Dedifferentiated amniotic fluid mesenchymal stem cell (primary cell): ENCODE results near the gene SREK1.
"Not testable (repeated sequence)": the region's sequence is repeated elsewhere in the genome, so short reads cannot be mapped to it uniquely, and the experiment has no call there.

Experiments
- DNase-seq: peaks from one replicate; pipeline ENCODE4 v3.0.0-alpha.2; 2016; ENCODE audit errors: extremely low spot score

The SREK1 gene

GRCh38 chr5:66144074-66144833, at the start of gene SREK1:
TSS of gene SREK1 (plus strand) at chr5:66144300. CDS start at chr5:66144377, 77 bp downstream.
- DNase-seq = peak; percentile 88

GRCh38 chr5:66100851-66101250, 43.2 kb upstream of the SREK1 start:
- DNase-seq = no peak

GRCh38 chr5:66113160-66113559, 30.9 kb upstream of the SREK1 start:
- no peak for DNase-seq

GRCh38 chr5:66118304-66118703, 25.8 kb upstream of the SREK1 start:
- no peak for DNase-seq

GRCh38 chr5:66122379-66123034, 21.6 kb upstream of the SREK1 start:
- no peak for DNase-seq

- DNase-seq = no peak
These were observed 15.0 kb upstream of the SREK1 start for GRCh38 chr5:66129144-66129543.

GRCh38 chr5:66130493-66130892, 13.6 kb upstream of the SREK1 start:
- no peak for DNase-seq

GRCh38 chr5:66134407-66134861, 9.7 kb upstream of the SREK1 start:
- DNase-seq = no peak

GRCh38 chr5:66136053-66136452, 8.0 kb upstream of the SREK1 start:
- DNase-seq = no peak

- DNase-seq = not testable (repeated sequence)
These were observed 7.2 kb upstream of the SREK1 start for GRCh38 chr5:66136944-66137343.

GRCh38 chr5:66138637-66139317, 5.3 kb upstream of the SREK1 start:
- no peak for DNase-seq

GRCh38 chr5:66139318-66139712, 4.8 kb upstream of the SREK1 start:
- no peak for DNase-seq

- DNase-seq = no peak
These were observed 1.7 kb upstream of the SREK1 start for GRCh38 chr5:66142417-66142816.

GRCh38 chr5:66143473-66144073, 527 bp upstream of the SREK1 start:
- DNase-seq = no peak

- peak; percentile 36 for DNase-seq
These were observed 812 bp downstream of the SREK1 start for GRCh38 chr5:66144834-66145390.

- no peak for DNase-seq
These were observed 1.6 kb downstream of the SREK1 start for GRCh38 chr5:66145737-66146136.

- no peak for DNase-seq
These were observed 5.8 kb downstream of the SREK1 start for GRCh38 chr5:66149950-66150349.

GRCh38 chr5:66151030-66151429, 6.9 kb downstream of the SREK1 start:
- DNase-seq = no peak

GRCh38 chr5:66151491-66151890, 7.4 kb downstream of the SREK1 start:
- no peak for DNase-seq

- no peak for DNase-seq
These were observed 12.9 kb downstream of the SREK1 start for GRCh38 chr5:66157046-66157445.

- no peak for DNase-seq
These were observed 17.3 kb downstream of the SREK1 start for GRCh38 chr5:66161356-66161755.
